ENCODE data around the gene SDHAF4. TPM values are rescaled to one million over a fixed set of nuclear protein-coding genes. Genes with fewer than 3 reads are reported as not detected.

The SDHAF4 gene
- 5.2 and 5.8 TPM in 2 replicates for total RNA-seq

GRCh38 chr6:70566751-70567382, at the start of gene SDHAF4:
TSS of gene SDHAF4 (plus strand) at chr6:70566930. CDS start at chr6:70566941, 11 bp downstream.

Other genes with a start within 250 kb of the SDHAF4 start
- gene FAM135A, start 153.4 kb upstream of the SDHAF4 start, total RNA-seq: 10.6 and 15.1 TPM in 2 replicates
- 15.9 and 16.5 TPM in 2 replicates for gene SMAP1, start 101.0 kb downstream of the SDHAF4 start, total RNA-seq